Omental fat pad (tissue), 4 donors: ENCODE results near the gene TBC1D9. TPM values are rescaled to one million over a fixed set of nuclear protein-coding genes. Genes with fewer than 3 reads are reported as not detected.
"Not testable (repeated sequence)": the region's sequence is repeated elsewhere in the genome, so short reads cannot be mapped to it uniquely, and the experiment has no call there.

Experiments
- ATAC-seq: fragments of 150-250 bp; one replicate; pipeline ENCODE4 v1.9.1; 2016; ENCODE audit warnings: mild to moderate bottlenecking, moderate library complexity; ENCODE audit not compliant: low FRiP score
- DNase-seq: peaks from one replicate; pipeline ENCODE4 v3.0.0-alpha.2; 2019; ENCODE audit warnings: low spot score
- total RNA-seq, 4 donors: library from RNA; depleted of rRNA; stranded (reverse); fragments of >200 nt; gene quantifications; one replicate each; pipeline ENCODE4 v1.1.0, GENCODE V29; 2016
- TF ChIP-seq, protein P1 (sequence below), 3 donors: fragments of 450-650 bp; IDR thresholded peaks; one replicate each; pipeline ENCODE4 v1.5.1; 2016 to 2017; ENCODE audit warnings: antibody characterized with exemption in 3 of 3, mild to moderate bottlenecking in 3 of 3, moderate library complexity in 2 of 3

The TBC1D9 gene
- total RNA-seq, 4 donors from 2014 or later: 29.6 to 60.3 (median 48.3) TPM

DNA sequence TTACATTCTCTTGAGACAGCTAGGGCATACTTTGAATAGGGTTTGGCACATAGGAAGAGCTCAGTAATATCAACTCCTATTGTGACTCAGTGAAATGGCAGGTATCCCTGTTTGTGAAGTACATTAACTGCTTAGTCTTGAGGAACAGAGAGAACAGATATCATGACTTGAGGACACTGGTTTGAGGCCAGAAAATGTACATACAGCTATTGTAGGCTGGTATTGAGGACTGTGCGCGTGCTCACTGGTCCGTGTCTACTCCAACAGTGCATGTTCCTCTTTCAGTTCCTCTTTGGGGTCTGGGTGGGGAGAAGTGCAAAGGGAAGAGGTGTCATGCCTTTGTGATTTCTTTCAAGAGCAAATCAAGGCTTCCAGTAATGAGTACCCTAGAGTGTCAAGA, 34.6 kb upstream of the TBC1D9 start:
- TF ChIP-seq, protein P1, sequence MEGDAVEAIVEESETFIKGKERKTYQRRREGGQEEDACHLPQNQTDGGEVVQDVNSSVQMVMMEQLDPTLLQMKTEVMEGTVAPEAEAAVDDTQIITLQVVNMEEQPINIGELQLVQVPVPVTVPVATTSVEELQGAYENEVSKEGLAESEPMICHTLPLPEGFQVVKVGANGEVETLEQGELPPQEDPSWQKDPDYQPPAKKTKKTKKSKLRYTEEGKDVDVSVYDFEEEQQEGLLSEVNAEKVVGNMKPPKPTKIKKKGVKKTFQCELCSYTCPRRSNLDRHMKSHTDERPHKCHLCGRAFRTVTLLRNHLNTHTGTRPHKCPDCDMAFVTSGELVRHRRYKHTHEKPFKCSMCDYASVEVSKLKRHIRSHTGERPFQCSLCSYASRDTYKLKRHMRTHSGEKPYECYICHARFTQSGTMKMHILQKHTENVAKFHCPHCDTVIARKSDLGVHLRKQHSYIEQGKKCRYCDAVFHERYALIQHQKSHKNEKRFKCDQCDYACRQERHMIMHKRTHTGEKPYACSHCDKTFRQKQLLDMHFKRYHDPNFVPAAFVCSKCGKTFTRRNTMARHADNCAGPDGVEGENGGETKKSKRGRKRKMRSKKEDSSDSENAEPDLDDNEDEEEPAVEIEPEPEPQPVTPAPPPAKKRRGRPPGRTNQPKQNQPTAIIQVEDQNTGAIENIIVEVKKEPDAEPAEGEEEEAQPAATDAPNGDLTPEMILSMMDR (IDR thresholded peaks at IDR 0.05): no peak
- DNase-seq (no peak), ATAC-seq (no peak)

DNA sequence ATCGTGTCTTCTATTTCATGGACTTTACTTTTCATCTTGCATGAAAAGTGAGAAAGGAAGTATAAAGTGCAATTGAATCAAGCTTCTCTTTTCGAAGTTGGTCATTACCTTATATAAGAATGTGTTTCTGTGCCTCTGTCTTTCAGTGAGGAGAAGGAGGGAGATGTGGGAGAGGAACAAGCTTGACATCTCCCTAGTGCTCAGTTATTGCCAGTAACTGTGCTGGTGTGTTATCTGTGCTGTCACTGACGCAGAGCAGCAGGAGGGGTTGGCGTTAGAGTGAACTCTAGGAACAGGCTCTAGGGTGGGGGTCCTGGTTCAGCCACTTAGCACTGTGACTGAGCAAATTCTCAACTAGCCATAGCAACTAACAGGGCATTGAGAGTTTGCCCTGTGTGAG, 34.0 kb upstream of the TBC1D9 start:
- ATAC-seq (no peak), DNase-seq (no peak)
- TF ChIP-seq, protein P1 (IDR thresholded peaks at IDR 0.05): no peak

DNA sequence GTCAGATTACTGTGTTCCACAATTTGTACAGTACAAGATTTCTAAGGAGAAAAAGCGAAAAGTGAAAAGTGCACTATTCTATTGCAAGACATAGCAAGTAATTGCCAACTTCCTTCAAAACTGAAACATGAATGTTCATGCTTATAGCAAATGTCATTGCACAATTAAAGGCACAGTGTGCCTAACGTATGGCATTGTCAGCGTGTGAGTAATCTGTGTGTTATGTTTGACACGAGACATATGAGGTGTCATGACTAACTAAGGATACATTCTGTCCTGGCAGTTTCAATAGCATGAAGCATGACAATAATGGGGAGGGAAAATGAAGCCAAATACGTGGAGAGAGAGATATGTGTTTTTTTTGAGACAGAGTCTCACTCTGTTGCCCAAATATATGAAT, 33.6 kb upstream of the TBC1D9 start:
- ATAC-seq: no peak
- DNase-seq: no peak
- TF ChIP-seq, protein P1 (IDR thresholded peaks at IDR 0.05): no peak

DNA sequence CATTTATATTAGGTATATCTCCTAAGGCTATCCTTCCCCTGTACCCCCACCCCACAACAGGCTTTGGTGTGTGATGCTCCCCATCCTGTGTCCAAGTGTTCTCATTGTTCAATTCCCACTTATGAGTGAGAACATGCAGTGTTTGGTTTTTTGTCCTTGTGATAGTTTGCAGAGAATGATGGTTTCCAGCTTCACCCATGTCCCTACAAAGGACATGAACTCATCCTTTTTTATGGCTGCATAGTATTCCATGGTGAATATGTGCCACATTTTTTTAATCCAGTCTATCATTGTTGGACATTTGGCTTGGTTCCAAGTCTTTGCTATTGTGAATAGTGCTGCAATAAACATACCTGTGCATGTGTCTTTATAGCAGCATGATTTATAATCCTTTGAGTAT, 26.6 kb upstream of the TBC1D9 start:
- ATAC-seq, DNase-seq: not testable (repeated sequence)

DNA sequence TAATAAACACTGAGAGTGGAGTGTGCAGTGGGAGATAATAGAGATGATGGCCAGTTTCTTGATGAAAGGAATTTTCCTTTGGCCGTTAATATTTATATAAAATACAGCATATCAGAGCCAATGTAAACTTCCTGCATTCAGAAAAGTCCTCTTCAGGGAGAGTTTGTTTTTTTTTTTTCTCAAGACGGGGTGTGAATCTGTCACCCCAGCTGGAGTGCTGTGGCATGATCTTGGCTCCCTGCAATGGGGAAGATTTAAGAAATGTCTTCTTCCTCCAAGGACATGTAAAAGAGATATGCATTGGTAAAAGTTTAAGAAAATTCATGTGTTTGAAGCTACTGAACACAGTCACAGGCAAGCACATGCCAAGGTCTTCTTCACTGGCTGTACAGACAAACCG, 25.4 kb upstream of the TBC1D9 start:
- ATAC-seq (no peak), DNase-seq (no peak)
- TF ChIP-seq, protein P1 (IDR thresholded peaks at IDR 0.05): no peak

DNA sequence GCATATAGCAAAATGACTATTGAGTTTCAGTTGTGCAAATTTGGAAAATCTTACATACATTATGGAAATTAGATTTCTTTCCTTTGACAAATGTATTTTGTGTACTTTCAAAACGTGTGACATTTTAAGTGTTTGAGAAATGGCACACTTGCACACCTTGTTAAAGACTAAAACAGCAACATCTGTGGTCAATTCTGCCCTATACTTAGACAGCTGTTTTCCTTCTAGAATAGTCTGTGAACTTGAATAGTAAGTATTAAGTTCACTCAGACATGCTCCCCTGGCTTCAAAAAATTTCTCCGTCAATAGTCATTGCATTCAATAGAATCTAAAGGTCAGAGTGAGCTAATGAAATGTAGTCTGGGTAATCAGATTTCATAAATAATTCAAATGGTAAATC, 21.7 kb upstream of the TBC1D9 start:
- DNase-seq (no peak), ATAC-seq (no peak)
- TF ChIP-seq, protein P1 (IDR thresholded peaks at IDR 0.05): no peak

DNA sequence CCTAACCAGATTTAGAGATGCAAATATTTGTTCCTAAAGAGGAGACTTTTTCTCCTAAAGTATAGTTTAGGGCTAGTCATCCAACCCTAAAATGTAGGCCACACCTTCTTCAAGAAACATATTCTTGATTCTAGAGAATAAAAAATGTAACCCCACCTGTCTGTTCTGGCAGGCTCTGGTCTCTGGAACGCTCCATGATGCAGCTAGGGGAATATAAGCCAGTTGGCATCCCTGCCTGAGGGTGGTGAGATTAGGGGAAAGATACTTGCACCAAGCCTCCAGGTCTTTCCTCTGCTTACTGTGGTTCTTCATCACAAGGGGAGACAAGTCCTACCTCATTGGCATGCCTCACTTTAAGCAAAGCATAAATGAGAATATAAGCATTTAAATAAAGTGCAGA, 21.2 kb upstream of the TBC1D9 start:
- TF ChIP-seq, protein P1 (IDR thresholded peaks at IDR 0.05): no peak
- no peak for ATAC-seq

DNA sequence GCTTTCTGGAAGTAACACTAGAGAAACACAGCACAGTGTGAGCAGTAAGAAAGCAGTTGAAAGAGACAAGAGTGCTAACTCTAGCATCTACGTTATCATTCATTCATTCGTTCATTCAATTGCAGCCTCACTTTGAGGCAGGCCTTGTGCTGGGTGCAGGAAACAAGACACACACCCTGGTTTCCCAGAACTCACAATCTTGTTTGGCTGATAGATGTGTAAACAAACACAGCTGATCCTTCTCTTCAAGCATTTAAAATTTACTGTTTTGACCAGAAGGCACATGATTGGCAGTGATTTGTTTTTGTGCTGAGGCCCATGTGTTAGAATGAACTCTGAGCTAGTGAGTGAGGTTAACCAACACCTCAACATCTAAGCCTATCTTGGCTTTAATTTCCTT, 20.4 kb upstream of the TBC1D9 start:
- no peak for DNase-seq
- no peak for ATAC-seq
- TF ChIP-seq, protein P1 (IDR thresholded peaks at IDR 0.05): no peak

More for the DNA sequence above, 21.2 kb upstream of the TBC1D9 start:
- DNase-seq: no peak
